ENCODE results near the gene HS6ST1.

DNA sequence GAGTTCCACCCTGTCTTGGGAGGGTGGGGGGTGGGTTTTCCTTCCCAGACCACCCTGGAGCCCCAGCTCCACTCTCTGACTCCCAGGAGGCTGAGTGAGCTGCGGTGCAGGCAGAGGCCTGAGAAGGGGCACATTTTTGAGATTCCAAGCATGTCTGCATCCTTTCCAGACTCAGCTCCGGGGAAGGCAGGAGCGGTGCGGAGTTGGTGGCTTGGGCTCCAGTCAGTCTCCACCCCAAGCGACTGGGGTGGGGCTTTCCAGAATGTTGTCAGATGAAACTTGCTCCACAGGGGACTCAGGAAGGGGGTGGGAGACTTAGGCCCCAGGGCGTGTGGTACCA is 44.2 kb upstream of the HS6ST1 start:
- no peak for TF ChIP-seq CTCF (IDR thresholded peaks at IDR 0.05)
- TF ChIP-seq POLR2AphosphoS5 (IDR thresholded peaks at IDR 0.05; ENCODE audit: low read depth, low read length) = no peak
- TF ChIP-seq TCF7L2 (IDR thresholded peaks at IDR 0.05; ENCODE audit: low read depth, low read length) = no peak
- TF ChIP-seq SIN3A (IDR thresholded peaks at IDR 0.05; ENCODE audit: borderline replicate concordance, insufficient read depth, low read depth, low read length) = no peak
- TF ChIP-seq, protein P1, sequence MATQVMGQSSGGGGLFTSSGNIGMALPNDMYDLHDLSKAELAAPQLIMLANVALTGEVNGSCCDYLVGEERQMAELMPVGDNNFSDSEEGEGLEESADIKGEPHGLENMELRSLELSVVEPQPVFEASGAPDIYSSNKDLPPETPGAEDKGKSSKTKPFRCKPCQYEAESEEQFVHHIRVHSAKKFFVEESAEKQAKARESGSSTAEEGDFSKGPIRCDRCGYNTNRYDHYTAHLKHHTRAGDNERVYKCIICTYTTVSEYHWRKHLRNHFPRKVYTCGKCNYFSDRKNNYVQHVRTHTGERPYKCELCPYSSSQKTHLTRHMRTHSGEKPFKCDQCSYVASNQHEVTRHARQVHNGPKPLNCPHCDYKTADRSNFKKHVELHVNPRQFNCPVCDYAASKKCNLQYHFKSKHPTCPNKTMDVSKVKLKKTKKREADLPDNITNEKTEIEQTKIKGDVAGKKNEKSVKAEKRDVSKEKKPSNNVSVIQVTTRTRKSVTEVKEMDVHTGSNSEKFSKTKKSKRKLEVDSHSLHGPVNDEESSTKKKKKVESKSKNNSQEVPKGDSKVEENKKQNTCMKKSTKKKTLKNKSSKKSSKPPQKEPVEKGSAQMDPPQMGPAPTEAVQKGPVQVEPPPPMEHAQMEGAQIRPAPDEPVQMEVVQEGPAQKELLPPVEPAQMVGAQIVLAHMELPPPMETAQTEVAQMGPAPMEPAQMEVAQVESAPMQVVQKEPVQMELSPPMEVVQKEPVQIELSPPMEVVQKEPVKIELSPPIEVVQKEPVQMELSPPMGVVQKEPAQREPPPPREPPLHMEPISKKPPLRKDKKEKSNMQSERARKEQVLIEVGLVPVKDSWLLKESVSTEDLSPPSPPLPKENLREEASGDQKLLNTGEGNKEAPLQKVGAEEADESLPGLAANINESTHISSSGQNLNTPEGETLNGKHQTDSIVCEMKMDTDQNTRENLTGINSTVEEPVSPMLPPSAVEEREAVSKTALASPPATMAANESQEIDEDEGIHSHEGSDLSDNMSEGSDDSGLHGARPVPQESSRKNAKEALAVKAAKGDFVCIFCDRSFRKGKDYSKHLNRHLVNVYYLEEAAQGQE (IDR thresholded peaks at IDR 0.05; ENCODE audit: insufficient read depth in 1 of 2, low read depth in 2 of 2, low read length in 1 of 2) = no peak

All from Panc1 (cell line).